RWPE2 (cell line): ENCODE results near the gene IQCH.

Experiments used
- ATAC-seq: fragments of 200-7000 bp; cut with Tn5 transposase; 3 replicates; pipeline ENCODE4 v1.9.1; 2021; ENCODE audit warnings: low read depth
- DNase-seq: peaks from one replicate; pipeline ENCODE4 v3.0.0-alpha.2; 2020; ENCODE audit warnings: low spot score
- H3K27ac ChIP-seq: fragments of 450-650 bp; 2 replicates; pipeline ENCODE4 v1.5.1; 2017; ENCODE audit warnings: mild to moderate bottlenecking; ENCODE audit not compliant: poor library complexity, severe bottlenecking
- H3K27me3 ChIP-seq: fragments of 250-450 bp; sonication (Bioruptor Pico); 2 replicates; pipeline ENCODE4 v1.5.1; 2021; ENCODE audit warnings: mild to moderate bottlenecking, moderate library complexity; ENCODE audit not compliant: insufficient read depth, poor library complexity, severe bottlenecking
- H3K36me3 ChIP-seq: fragments of 250-450 bp; sonication (Bioruptor Pico); 2 replicates; pipeline ENCODE4 v1.5.1; 2020; ENCODE audit warnings: low read depth, mild to moderate bottlenecking, moderate library complexity
- H3K4me1 ChIP-seq: fragments of 250-450 bp; sonication (Bioruptor Pico); 2 replicates; pipeline ENCODE4 v1.5.1; 2021; ENCODE audit warnings: mild to moderate bottlenecking, moderate library complexity; ENCODE audit not compliant: insufficient read depth, poor library complexity, severe bottlenecking
- H3K4me3 ChIP-seq: fragments of 250-450 bp; sonication (Bioruptor Pico); 2 replicates; pipeline ENCODE4 v1.5.1; 2021; ENCODE audit warnings: mild to moderate bottlenecking, moderate library complexity; ENCODE audit not compliant: severe bottlenecking
- H3K9me3 ChIP-seq: fragments of 250-450 bp; sonication (Bioruptor Pico); 2 replicates; pipeline ENCODE4 v1.5.1; 2021; ENCODE audit warnings: mild to moderate bottlenecking, moderate library complexity; ENCODE audit not compliant: severe bottlenecking
- TF ChIP-seq, protein P1 (sequence below): fragments of 450-650 bp; IDR thresholded peaks from one replicate; pipeline ENCODE4 v1.5.1; 2017; ENCODE audit warnings: mild to moderate bottlenecking, moderate library complexity; ENCODE audit not compliant: poor library complexity, severe bottlenecking

IQCH gene

DNA sequence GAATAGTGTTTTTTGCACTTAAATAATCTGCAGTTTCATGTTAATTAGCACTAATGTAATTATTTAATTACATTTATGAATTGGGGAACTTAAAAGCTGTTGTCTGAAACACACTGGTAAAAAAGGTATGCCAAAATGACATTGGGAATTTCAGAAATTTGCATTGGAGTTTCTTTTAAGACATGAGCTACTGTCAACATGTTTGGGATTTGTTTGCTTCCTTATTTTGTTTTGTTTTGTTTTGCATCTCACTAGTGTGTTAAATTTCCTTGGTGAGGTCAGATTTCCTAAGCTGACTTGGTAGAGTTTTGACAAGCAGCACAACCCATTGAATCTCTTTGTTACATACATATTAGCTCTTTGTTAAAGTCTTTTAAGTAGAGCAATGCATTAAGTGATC, 119.4 kb downstream of the IQCH start:
- DNase-seq (no peak), ATAC-seq (no peak)
- Histone ChIP-seq H3K4me3 (no peak overlapping the region), H3K36me3 (no peaks in the 10 kb centered on the region), H3K9me3 (no peaks in the 10 kb centered on the region), H3K4me1 (no peaks in the 10 kb centered on the region), H3K27ac (no peak overlapping the region), H3K27me3 (no peaks in the 10 kb centered on the region)
- TF ChIP-seq, protein P1, sequence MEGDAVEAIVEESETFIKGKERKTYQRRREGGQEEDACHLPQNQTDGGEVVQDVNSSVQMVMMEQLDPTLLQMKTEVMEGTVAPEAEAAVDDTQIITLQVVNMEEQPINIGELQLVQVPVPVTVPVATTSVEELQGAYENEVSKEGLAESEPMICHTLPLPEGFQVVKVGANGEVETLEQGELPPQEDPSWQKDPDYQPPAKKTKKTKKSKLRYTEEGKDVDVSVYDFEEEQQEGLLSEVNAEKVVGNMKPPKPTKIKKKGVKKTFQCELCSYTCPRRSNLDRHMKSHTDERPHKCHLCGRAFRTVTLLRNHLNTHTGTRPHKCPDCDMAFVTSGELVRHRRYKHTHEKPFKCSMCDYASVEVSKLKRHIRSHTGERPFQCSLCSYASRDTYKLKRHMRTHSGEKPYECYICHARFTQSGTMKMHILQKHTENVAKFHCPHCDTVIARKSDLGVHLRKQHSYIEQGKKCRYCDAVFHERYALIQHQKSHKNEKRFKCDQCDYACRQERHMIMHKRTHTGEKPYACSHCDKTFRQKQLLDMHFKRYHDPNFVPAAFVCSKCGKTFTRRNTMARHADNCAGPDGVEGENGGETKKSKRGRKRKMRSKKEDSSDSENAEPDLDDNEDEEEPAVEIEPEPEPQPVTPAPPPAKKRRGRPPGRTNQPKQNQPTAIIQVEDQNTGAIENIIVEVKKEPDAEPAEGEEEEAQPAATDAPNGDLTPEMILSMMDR, result no peak

DNA sequence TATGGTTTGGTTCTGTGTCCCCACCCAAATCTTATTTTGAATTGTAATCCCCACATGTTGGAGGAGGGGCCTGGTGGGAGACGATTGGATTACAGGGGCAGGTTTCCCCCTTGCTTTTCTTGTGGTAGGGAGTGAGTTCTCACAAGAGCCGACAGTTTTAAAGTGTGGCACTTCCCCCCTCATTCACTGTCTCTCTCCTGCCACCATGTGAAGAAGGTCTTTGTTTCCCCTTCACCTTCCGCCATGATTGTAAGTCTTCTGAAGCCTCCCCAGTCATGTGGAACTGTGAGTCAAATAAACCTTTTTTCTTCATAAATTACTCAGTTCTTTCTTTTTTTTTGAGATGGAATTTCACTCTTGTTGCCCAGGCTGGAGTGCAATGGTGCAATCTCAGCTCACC, 124.9 kb downstream of the IQCH start:
- Histone ChIP-seq H3K4me3 (no peak overlapping the region), H3K27ac (no peak overlapping the region), H3K4me1 (no peaks in the 10 kb centered on the region), H3K36me3 (no peaks in the 10 kb centered on the region), H3K9me3 (no peaks in the 10 kb centered on the region), H3K27me3 (no peaks in the 10 kb centered on the region)
- TF ChIP-seq, protein P1, result no peak
- ATAC-seq, result no peak
- no peak for DNase-seq

DNA sequence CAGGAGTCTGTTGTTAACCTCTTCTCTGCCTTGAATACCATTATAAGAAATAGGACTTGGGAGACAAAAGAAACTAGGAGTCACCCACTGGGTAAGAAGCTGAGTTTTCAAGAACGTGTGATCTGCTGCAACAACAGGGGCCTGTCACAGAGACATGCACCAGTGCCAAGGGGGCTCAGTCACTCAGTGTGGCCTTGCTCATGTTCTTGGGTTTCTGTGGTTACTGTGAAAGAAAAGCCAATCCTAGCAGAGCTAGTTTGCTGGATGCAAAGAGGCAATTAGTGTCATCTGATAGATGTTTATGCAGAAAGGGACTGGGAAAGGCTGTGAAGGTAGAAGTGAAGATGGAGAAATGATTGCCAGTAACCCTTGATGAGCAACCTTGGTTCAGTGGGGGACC, 126.3 kb downstream of the IQCH start:
- no peak overlapping the region for H3K27ac ChIP-seq
- H3K4me3 ChIP-seq, result no peak overlapping the region
- no peaks in the 10 kb centered on the region for H3K4me1 ChIP-seq
- H3K9me3 ChIP-seq, result no peaks in the 10 kb centered on the region
- ATAC-seq (no peak), DNase-seq (no peak)
- no peaks in the 10 kb centered on the region for H3K36me3 ChIP-seq
- TF ChIP-seq, protein P1, result no peak
- H3K27me3 ChIP-seq, result no peaks in the 10 kb centered on the region

DNA sequence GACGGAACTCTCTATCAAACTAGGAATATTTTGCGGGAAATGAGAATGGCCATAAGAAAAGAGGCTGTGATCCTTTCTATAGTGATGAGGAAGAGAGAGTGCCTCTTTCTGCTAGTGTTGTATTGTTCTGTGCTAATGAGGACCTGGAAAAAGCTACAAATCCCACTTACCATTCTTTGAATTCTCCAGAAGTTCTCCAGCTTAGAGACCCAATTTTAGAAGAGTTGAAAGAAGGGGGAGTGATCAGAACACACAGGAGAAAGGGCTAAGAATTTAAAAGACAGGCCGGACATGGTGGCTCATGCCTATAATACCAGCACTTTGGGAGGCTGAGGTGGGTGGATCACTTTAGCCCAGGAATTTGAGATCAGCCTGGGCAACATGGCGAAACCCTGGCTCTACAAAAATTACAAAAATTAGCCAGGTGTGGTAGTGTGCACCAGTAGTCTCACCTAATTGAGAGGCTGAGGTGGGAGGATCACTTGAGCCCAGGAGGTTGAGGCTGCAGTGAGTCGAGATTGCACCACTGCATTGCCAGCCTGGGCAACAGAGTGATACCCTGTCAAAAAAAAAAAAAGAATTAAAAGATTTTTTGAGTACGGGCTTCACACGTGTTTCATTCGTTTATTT, 126.9 kb downstream of the IQCH start:
- TF ChIP-seq, protein P1, result no peak
- no peaks in the 10 kb centered on the region for H3K4me1 ChIP-seq
- no peak for DNase-seq
- H3K27ac ChIP-seq, result no peak overlapping the region
- H3K27me3 ChIP-seq, result no peaks in the 10 kb centered on the region
- no peak for ATAC-seq
- H3K9me3 ChIP-seq, result no peaks in the 10 kb centered on the region
- no peak overlapping the region for H3K4me3 ChIP-seq
- no peaks in the 10 kb centered on the region for H3K36me3 ChIP-seq

DNA sequence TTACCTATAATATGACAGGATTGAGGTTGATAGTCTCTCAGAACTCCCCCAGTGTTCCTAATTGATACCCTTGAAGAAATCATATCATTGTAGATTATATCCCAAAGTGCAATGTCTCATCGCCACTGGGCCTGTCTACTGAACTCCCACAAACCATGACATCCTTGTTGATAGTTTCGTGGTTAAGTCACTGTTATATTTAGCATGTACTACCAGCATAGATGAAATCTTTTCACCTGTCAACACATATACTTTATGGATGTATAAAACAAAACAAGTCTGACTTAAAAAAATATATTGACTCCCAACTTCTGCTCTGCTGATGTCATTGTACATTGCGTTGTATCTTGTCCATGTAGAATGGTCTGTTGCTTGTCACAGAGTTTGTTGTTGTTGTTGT, 128.1 kb downstream of the IQCH start:
- Histone ChIP-seq H3K4me3 (no peak overlapping the region), H3K27ac (no peak overlapping the region), H3K27me3 (no peaks in the 10 kb centered on the region), H3K4me1 (no peaks in the 10 kb centered on the region), H3K36me3 (no peaks in the 10 kb centered on the region), H3K9me3 (no peaks in the 10 kb centered on the region)
- DNase-seq (no peak), ATAC-seq (no peak)
- TF ChIP-seq, protein P1, result no peak
